ENCODE measurements around the gene KAT14.
"Not testable (repeated sequence)": the region's sequence is repeated elsewhere in the genome, so short reads cannot be mapped to it uniquely, and the experiment has no call there.

Gene KAT14

DNA sequence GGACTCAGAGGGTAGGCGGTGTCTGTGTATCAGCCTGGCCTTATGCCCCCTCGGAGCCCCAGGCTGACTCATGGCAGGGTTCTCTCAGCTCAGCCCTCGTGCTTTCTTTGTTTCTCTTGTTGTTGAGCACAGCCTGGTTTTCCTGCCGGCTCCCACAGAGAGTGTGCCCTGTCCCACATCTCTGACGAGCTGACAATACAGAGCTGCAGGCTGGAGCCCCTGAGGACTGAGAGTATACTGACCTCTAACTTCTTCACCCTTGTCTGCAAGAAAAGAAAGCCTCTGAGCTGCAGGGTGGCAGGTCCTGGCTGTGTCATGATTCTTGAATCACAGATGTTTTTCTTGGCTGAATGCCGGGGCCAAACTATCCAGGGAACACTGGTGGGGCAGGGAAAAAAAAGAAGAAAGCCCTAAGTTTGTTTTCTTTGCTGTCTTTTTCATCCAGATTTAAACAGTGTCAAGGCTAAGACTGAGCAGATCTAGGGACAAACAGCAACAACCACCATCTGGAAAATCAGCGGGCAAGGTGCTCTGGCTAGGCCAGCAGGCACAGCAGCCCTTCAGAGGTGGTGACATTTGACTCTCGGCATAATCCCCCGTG is 87.4 kb downstream of the KAT14 start:
- no peak for DNase-seq

DNA sequence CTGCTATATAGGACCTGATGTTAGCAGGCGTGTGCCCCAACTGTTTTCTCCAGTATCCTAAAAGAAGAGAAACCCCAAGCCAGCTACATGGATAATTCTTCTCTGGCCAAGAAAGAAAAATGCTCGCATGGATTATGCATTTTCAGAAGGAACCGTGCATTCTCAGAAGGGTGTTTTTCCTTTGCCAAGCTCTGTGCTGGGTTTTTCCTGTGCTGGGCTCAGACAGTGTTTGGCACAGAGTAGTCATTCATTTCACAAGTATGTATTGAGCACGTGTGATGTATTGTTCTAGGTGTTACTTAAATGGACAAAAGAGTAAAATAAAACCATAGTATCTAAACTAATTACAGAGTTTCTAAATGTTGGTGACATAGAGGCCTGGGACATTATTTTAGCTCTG is 88.0 kb downstream of the KAT14 start:
- no peak for DNase-seq

DNA sequence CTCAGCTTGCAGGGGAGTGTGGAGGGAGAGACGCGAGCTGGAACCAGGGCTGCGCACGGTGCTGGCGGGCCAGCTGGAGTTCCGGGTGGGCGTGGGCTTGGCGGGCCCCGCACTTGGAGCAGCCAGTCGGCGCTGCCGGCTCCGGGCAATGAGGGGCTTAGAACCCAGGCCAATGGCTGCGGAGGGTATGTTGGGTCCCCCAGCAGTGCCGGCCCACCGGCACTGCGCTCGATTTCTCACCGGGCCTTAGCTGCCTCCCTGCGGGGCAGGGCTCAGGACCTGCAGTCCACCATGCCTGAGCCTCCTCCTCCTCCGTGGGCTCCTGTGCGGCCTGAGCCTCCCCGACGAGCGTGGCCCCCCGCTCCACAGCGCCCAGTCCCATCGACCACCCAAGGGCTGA is 89.1 kb downstream of the KAT14 start:
- not testable (repeated sequence) for DNase-seq

DNA sequence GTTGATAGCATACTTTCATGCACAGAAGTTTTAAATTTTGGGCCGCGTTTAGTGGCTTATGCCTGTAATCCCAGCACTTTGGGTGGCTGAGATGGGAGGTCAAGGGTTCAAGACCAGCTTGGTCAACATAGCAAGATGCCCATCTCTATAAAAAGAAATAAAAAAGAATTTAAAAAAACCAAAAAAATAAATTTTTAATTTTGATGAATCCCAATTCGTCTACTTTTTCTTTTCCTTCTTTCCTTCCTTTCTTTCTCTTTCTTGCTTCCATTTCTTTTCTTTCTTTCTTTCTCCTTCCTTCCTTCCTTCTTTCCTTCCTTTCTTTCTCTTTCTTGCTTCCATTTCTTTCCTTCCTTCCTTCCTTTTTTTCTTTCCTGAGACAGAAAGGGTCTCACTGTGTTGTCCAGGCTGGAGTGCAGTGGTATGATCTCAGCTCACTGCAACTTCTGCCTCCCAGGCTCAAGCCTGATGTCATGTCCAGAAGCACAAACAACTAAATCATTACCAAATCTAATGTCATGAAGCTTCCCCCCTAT is 95.8 kb downstream of the KAT14 start:
- DNase-seq: no peak

All from GF-D8 (cell line).